GM18873 (cell line): ENCODE data around the gene BRPF1.

Source experiments
- ATAC-seq: cut with Tn5 transposase; IDR thresholded peaks from one replicate; pipeline ENCODE4 v1.9.1; 2021; ENCODE audit warnings: mild to moderate bottlenecking, moderate library complexity, moderate number of reproducible peaks; ENCODE audit not compliant: unreplicated experiment, low FRiP score

Gene BRPF1

GRCh38 chr3:9700536-9700935 lies 31.0 kb upstream of the BRPF1 start:
- ATAC-seq, result no peak

GRCh38 chr3:9701006-9701405 lies 30.5 kb upstream of the BRPF1 start:
- no peak for ATAC-seq

GRCh38 chr3:9701711-9702110 lies 29.8 kb upstream of the BRPF1 start:
- ATAC-seq, result no peak

GRCh38 chr3:9703240-9703639 lies 28.3 kb upstream of the BRPF1 start:
- ATAC-seq, result no peak

- ATAC-seq, result no peak
Observed at GRCh38 chr3:9703736-9704346, 27.7 kb upstream of the BRPF1 start, which contains the start of gene CPNE9. Gene CPNE9 (plus strand): TSS chr3:9703833. CDS start chr3:9703997, 164 bp downstream.

GRCh38 chr3:9704347-9705322 lies 26.9 kb upstream of the BRPF1 start:
- no peak for ATAC-seq

- ATAC-seq, result no peak
Observed at GRCh38 chr3:9710174-9710739, 21.3 kb upstream of the BRPF1 start.

- ATAC-seq, result no peak
Observed at GRCh38 chr3:9712415-9712814, 19.1 kb upstream of the BRPF1 start.

- ATAC-seq, result no peak
Observed at GRCh38 chr3:9713142-9713541, 18.4 kb upstream of the BRPF1 start.

- ATAC-seq, result no peak
Observed at GRCh38 chr3:9715136-9715535, 16.4 kb upstream of the BRPF1 start.

GRCh38 chr3:9715764-9716437 lies 15.6 kb upstream of the BRPF1 start:
- ATAC-seq, result no peak

GRCh38 chr3:9716801-9717555 lies 14.6 kb upstream of the BRPF1 start:
- no peak for ATAC-seq

GRCh38 chr3:9717563-9717962 lies 14.0 kb upstream of the BRPF1 start:
- ATAC-seq, result no peak

GRCh38 chr3:9718118-9718517 lies 13.4 kb upstream of the BRPF1 start:
- no peak for ATAC-seq

- ATAC-seq, result no peak
Observed at GRCh38 chr3:9721015-9721699, 10.4 kb upstream of the BRPF1 start.

- no peak for ATAC-seq
Observed at GRCh38 chr3:9721700-9722060, 9.9 kb upstream of the BRPF1 start.

- ATAC-seq, result no peak
Observed at GRCh38 chr3:9725775-9726515, 5.6 kb upstream of the BRPF1 start.

GRCh38 chr3:9727041-9727595 lies 4.4 kb upstream of the BRPF1 start:
- ATAC-seq, result no peak

GRCh38 chr3:9727743-9728142 lies 3.8 kb upstream of the BRPF1 start:
- no peak for ATAC-seq
